Neural cell (in vitro differentiated cells): ENCODE measurements around the gene ZNF521. TPM values are rescaled to one million over a fixed set of nuclear protein-coding genes. Genes with fewer than 3 reads are reported as not detected.

Source experiments
- H2AFZ ChIP-seq: fragments of 200-600, 300-800 bp; sonication (generic), shearing (Covaris generic); 2 replicates; pipeline ENCODE4 v1.6.0; 2014; ENCODE audit warnings: low read depth, mild to moderate bottlenecking, antibody characterized with exemption, low read length, moderate library complexity
- H3F3A ChIP-seq: fragments of 200-600 bp; shearing (Covaris generic); 2 replicates; pipeline ENCODE4 v1.6.1; 2016; ENCODE audit warnings: mild to moderate bottlenecking, moderate library complexity, mixed read lengths, antibody characterized with exemption, low read length; ENCODE audit not compliant: insufficient read depth, poor library complexity, severe bottlenecking
- H3K27ac ChIP-seq: fragments of 200-600, 300-800 bp; sonication (generic), shearing (Covaris generic); 2 replicates; pipeline ENCODE4 v1.5.1; 2014; ENCODE audit warnings: mild to moderate bottlenecking, low read length, moderate library complexity
- H3K27me3 ChIP-seq: fragments of 300-800, 200-600 bp; sonication (generic), shearing (Covaris generic); 2 replicates; pipeline ENCODE4 v1.6.0; 2014; ENCODE audit warnings: mild to moderate bottlenecking, low read depth, low read length, moderate library complexity; ENCODE audit not compliant: insufficient read depth
- H3K36me3 ChIP-seq: fragments of 300-800, 200-600 bp; sonication (generic), shearing (Covaris generic); 2 replicates; pipeline ENCODE4 v1.5.1; 2014; ENCODE audit warnings: mild to moderate bottlenecking, antibody characterized with exemption, low read length, moderate library complexity; ENCODE audit not compliant: insufficient read depth
- H3K4me2 ChIP-seq: fragments of 300-800, 200-600 bp; sonication (generic), shearing (Covaris generic); 2 replicates; pipeline ENCODE4 v1.6.0; 2014; ENCODE audit warnings: mild to moderate bottlenecking, low read length
- H3K4me3 ChIP-seq: fragments of 300-800, 200-600 bp; sonication (generic), shearing (Covaris generic); 2 replicates; pipeline ENCODE4 v1.5.1; 2014; ENCODE audit warnings: mild to moderate bottlenecking, low read length, moderate library complexity
- H3K79me2 ChIP-seq: fragments of 200-600 bp; shearing (Covaris generic); replicated peaks from 2 replicates; pipeline ENCODE4 v1.6.0; 2014; ENCODE audit warnings: mild to moderate bottlenecking, low read length, moderate library complexity; ENCODE audit not compliant: insufficient read depth
- H3K9ac ChIP-seq: fragments of 300-800, 200-600 bp; sonication (generic), shearing (Covaris generic); 2 replicates; pipeline ENCODE4 v1.6.1; 2016; ENCODE audit warnings: mild to moderate bottlenecking, low read length, mixed read lengths
- H3K9me2 ChIP-seq: fragments of 200-600 bp; shearing (Covaris generic); 2 replicates; pipeline ENCODE4 v1.6.1; 2016; ENCODE audit warnings: mild to moderate bottlenecking, low read length, mixed read lengths; ENCODE audit not compliant: insufficient read depth
- H3K9me3 ChIP-seq: fragments of 200-600, 300-800 bp; sonication (generic), shearing (Covaris generic); 2 replicates; pipeline ENCODE4 v1.6.1; 2016; ENCODE audit warnings: mild to moderate bottlenecking, mixed run types, low read length, moderate library complexity, mixed read lengths
- H4K20me1 ChIP-seq: fragments of 200-600 bp; shearing (Covaris generic); 2 replicates; pipeline ENCODE4 v1.6.1; 2016; ENCODE audit warnings: mild to moderate bottlenecking, mixed run types; ENCODE audit not compliant: insufficient read depth
- CTCF ChIP-seq: fragments of 450-650 bp; IDR thresholded peaks from 2 replicates; pipeline ENCODE4 v1.5.1; 2014; ENCODE audit warnings: antibody characterized with exemption, mild to moderate bottlenecking, moderate library complexity; ENCODE audit not compliant: poor library complexity, severe bottlenecking
- EP300 ChIP-seq: fragments of 450-650 bp; conservative IDR thresholded peaks from 2 replicates; pipeline ENCODE4 v1.6.1; 2014; ENCODE audit warnings: antibody characterized with exemption, mild to moderate bottlenecking, moderate library complexity; ENCODE audit not compliant: poor library complexity, severe bottlenecking
- EZH2 ChIP-seq: fragments of 200-600, 300-800 bp; shearing (Covaris generic), sonication (generic); IDR thresholded peaks from 2 replicates; pipeline ENCODE4 v1.6.1; 2014; ENCODE audit warnings: antibody characterized with exemption, low read length, borderline replicate concordance, mild to moderate bottlenecking; ENCODE audit not compliant: insufficient read depth, poor library complexity, severe bottlenecking
- MXI1 ChIP-seq: fragments of 450-650 bp; conservative IDR thresholded peaks from 2 replicates; pipeline ENCODE4 v1.6.1; 2014; ENCODE audit warnings: antibody characterized with exemption, mild to moderate bottlenecking; ENCODE audit not compliant: poor library complexity, severe bottlenecking
- POLR2AphosphoS5 ChIP-seq: IDR thresholded peaks from 2 replicates; pipeline ENCODE4 v1.6.1; 2012
- RAD21 ChIP-seq: fragments of 450-650 bp; conservative IDR thresholded peaks from 2 replicates; pipeline ENCODE4 v1.6.1; 2014; ENCODE audit warnings: antibody characterized with exemption, mild to moderate bottlenecking, moderate library complexity
- REST ChIP-seq: IDR thresholded peaks from 2 replicates; pipeline ENCODE4 v1.6.1; 2012; ENCODE audit warnings: borderline replicate concordance
- SMC3 ChIP-seq: fragments of 450-650 bp; conservative IDR thresholded peaks from 2 replicates; pipeline ENCODE4 v1.6.1; 2014; ENCODE audit warnings: antibody characterized with exemption, mild to moderate bottlenecking, moderate library complexity; ENCODE audit not compliant: poor library complexity
- TAF1 ChIP-seq: IDR thresholded peaks from 2 replicates; pipeline ENCODE4 v1.6.1; 2012; ENCODE audit warnings: low read depth
- polyA plus RNA-seq: library from polyadenylated mRNA; depleted of rRNA; stranded (reverse); fragments of >200 nt; gene quantifications from 2 replicates; pipeline ENCODE4 v1.2.3, GENCODE V29; 2014

Gene ZNF521
- polyA plus RNA-seq, 1 donor from 2014 or later: 101 TPM

DNA sequence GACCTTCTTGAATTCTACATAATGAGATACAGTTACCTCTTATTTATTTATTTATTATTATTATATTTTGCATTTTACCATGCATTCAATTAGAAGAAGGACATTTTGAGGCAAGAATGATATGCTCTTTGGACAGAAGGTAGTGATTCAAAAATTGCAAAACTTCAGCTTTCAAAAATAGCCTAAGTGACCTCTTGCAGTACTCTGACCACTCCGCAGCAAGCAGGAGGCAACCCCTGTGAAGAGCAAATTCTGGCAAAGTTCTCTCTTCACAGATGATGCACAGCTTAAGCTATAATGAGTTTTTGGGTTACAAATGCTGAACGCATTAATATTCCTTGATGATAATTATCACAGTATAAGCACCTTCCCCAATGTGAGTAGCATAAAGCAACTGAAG lies 170.0 kb downstream of the ZNF521 start:
- Histone ChIP-seq H3F3A (no peaks in the 10 kb centered on the region), H3K9me3 (no peaks in the 10 kb centered on the region), H3K27ac (no peak overlapping the region), H2AFZ (no peak overlapping the region), H3K9ac (no peak overlapping the region), H3K79me2 (peaks cover 53% of the 10 kb centered on the region), H3K27me3 (no peaks in the 10 kb centered on the region), H4K20me1 (no peaks in the 10 kb centered on the region), H3K36me3 (no peaks in the 10 kb centered on the region), H3K4me3 (no peak overlapping the region), H3K4me2 (no peak overlapping the region), H3K9me2 (no peaks in the 10 kb centered on the region)
- TF ChIP-seq POLR2AphosphoS5: no peak
- no peak for TF ChIP-seq EP300
- TF ChIP-seq RAD21: no peak
- TF ChIP-seq SMC3: no peak
- no peak for TF ChIP-seq REST
- no peak for TF ChIP-seq CTCF
- TF ChIP-seq TAF1: no peak
- TF ChIP-seq EZH2: no peak
- no peak for TF ChIP-seq MXI1

- Histone ChIP-seq H3K79me2 (peaks cover 57% of the 10 kb centered on the region), H2AFZ (no peak overlapping the region), H3K27me3 (no peaks in the 10 kb centered on the region), H3K9ac (no peak overlapping the region), H3K4me3 (no peak overlapping the region), H3F3A (no peaks in the 10 kb centered on the region), H3K27ac (no peak overlapping the region), H3K36me3 (no peaks in the 10 kb centered on the region), H3K4me2 (no peak overlapping the region), H4K20me1 (no peaks in the 10 kb centered on the region), H3K9me2 (no peaks in the 10 kb centered on the region), H3K9me3 (no peaks in the 10 kb centered on the region)
- no peak for TF ChIP-seq POLR2AphosphoS5
- no peak for TF ChIP-seq EZH2
- no peak for TF ChIP-seq REST
- TF ChIP-seq MXI1: no peak
- TF ChIP-seq EP300: no peak
- no peak for TF ChIP-seq RAD21
- TF ChIP-seq CTCF: no peak
- no peak for TF ChIP-seq TAF1
- TF ChIP-seq SMC3: no peak
These were observed 170.4 kb downstream of the ZNF521 start for GRCh38 chr18:25181581-25181980.
